ENCODE measurements around the gene VDAC1. TPM values are rescaled to one million over a fixed set of nuclear protein-coding genes. Genes with fewer than 3 reads are reported as not detected.

The VDAC1 gene
- total RNA-seq, 4 donors from 2014 or later = 106 to 210 (median 180) TPM

GRCh38 chr5:133925269-133925668 is 79.5 kb downstream of the VDAC1 start:
- no peaks in the 10 kb centered on the region for H3K27me3 ChIP-seq
- peaks cover 0 to 6% (median 0%) of the 10 kb centered on the region in 4 donors for H3K4me1 ChIP-seq
- intact Hi-C loops (cut with DNase I; ENCODE audit: low total_unique reads) (no loop called here), in situ Hi-C loops (cut with MboI; ENCODE audit: low pct_ligation_motif_present in 1 of 4, low pct_unique_long_range_greater_than_20kb in 1 of 4, low sequenced_read_pairs in 3 of 4) (no loop called here)
- H3K27ac ChIP-seq = no peak overlapping the region
- WGBS, 2 donors (ENCODE audit: low coverage in 1 of 2) = 83 to 86% methylated on average over 1 to 3 of the region's 3 CpGs
- H3K36me3 ChIP-seq = no peaks in the 10 kb centered on the region
- H3K9me3 ChIP-seq = no peaks in the 10 kb centered on the region
- TF ChIP-seq EP300 (IDR thresholded peaks at IDR 0.05; ENCODE audit: low read depth) = no peak
- TF ChIP-seq POLR2A (IDR thresholded peaks at IDR 0.05) = no peak
- TF ChIP-seq CTCF (IDR thresholded peaks at IDR 0.05) = no peak
- TF ChIP-seq POLR2AphosphoS5 (IDR thresholded peaks at IDR 0.05) = no peak
- DNase-seq = no peak
- no peak overlapping the region for H3K4me3 ChIP-seq

GRCh38 chr5:133924221-133924920 is 80.4 kb downstream of the VDAC1 start:
- no peak for TF ChIP-seq CTCF (IDR thresholded peaks at IDR 0.05)
- TF ChIP-seq EP300 (IDR thresholded peaks at IDR 0.05; ENCODE audit: low read depth) = no peak
- no peak for TF ChIP-seq POLR2AphosphoS5 (IDR thresholded peaks at IDR 0.05)
- no peak for TF ChIP-seq POLR2A (IDR thresholded peaks at IDR 0.05)
- WGBS, 2 donors (ENCODE audit: low coverage in 1 of 2) = 70 to 73% methylated on average over 2 to 5 of the region's 5 CpGs
- intact Hi-C loops (cut with DNase I; ENCODE audit: low total_unique reads) (no loop called here), in situ Hi-C loops (cut with MboI; ENCODE audit: low pct_ligation_motif_present in 1 of 4, low pct_unique_long_range_greater_than_20kb in 1 of 4, low sequenced_read_pairs in 3 of 4) (no loop called here)
- H3K4me1 ChIP-seq = peaks cover 0 to 6% (median 0%) of the 10 kb centered on the region in 4 donors
- H3K9me3 ChIP-seq = no peaks in the 10 kb centered on the region
- H3K27ac ChIP-seq = no peak overlapping the region
- no peak for DNase-seq
- no peak overlapping the region for H3K4me3 ChIP-seq
- no peaks in the 10 kb centered on the region for H3K36me3 ChIP-seq
- H3K27me3 ChIP-seq = no peaks in the 10 kb centered on the region

GRCh38 chr5:133921979-133922378 is 82.8 kb downstream of the VDAC1 start:
- Histone ChIP-seq H3K4me1 (peaks cover 0 to under 1% (median 0%) of the 10 kb centered on the region in 4 donors), H3K36me3 (no peaks in the 10 kb centered on the region), H3K27ac (no peak overlapping the region), H3K27me3 (no peaks in the 10 kb centered on the region), H3K9me3 (no peaks in the 10 kb centered on the region), H3K4me3 (no peak overlapping the region)
- 71 to 80% methylated on average over 1 to 5 of the region's 5 CpGs for WGBS, 2 donors (ENCODE audit: low coverage in 1 of 2)
- DNase-seq = no peak
- in situ Hi-C loops (cut with MboI; ENCODE audit: low pct_ligation_motif_present in 1 of 4, low pct_unique_long_range_greater_than_20kb in 1 of 4, low sequenced_read_pairs in 3 of 4) = no loop called here
- intact Hi-C loops (cut with DNase I; ENCODE audit: low total_unique reads) = no loop called here
- TF ChIP-seq CTCF (IDR thresholded peaks at IDR 0.05) = no peak
- no peak for TF ChIP-seq POLR2A (IDR thresholded peaks at IDR 0.05)
- TF ChIP-seq EP300 (IDR thresholded peaks at IDR 0.05; ENCODE audit: low read depth) = no peak
- no peak for TF ChIP-seq POLR2AphosphoS5 (IDR thresholded peaks at IDR 0.05)

Other genes with a start within 250 kb of the VDAC1 start
- 10 to 100 TPM; 36.5 to 91.7 (median 45.6) TPM for gene C5orf15, start 36.4 kb downstream of the VDAC1 start, total RNA-seq
- gene TCF7, start 109.7 kb upstream of the VDAC1 start, total RNA-seq = 1 to 10 TPM in 3 of 4 donors, under 1 TPM in 1; 0.60 to 7.1 (median 3.1) TPM
- gene SKP1, start 172.0 kb upstream of the VDAC1 start, total RNA-seq = 100 to 1,000 TPM in 3 of 4 donors, 10 to 100 TPM in 1; 32.6 to 224 (median 170) TPM
- gene PPP2CA, start 221.1 kb upstream of the VDAC1 start, total RNA-seq = 100 to 1,000 TPM in 3 of 4 donors, 10 to 100 TPM in 1; 30.4 to 198 (median 147) TPM